ENCODE measurements around the gene FBXO44.
A peak's percentile ranks its signal among the peaks of the same experiment; 100 is the strongest.

The FBXO44 gene

GRCh38 chr1:11640101-11640500 lies 14.6 kb upstream of the FBXO44 start:
- DNase-seq (ENCODE audit: low spot score) = no peak

GRCh38 chr1:11640944-11641343 lies 13.7 kb upstream of the FBXO44 start:
- DNase-seq (ENCODE audit: low spot score) = no peak

- no peak for DNase-seq (ENCODE audit: low spot score)
Measured at GRCh38 chr1:11641776-11642305, 12.8 kb upstream of the FBXO44 start.

- peak; percentile 77 for DNase-seq (ENCODE audit: low spot score)
Measured at GRCh38 chr1:11642418-11643017, 12.2 kb upstream of the FBXO44 start.

GRCh38 chr1:11643782-11644181 lies 10.9 kb upstream of the FBXO44 start:
- DNase-seq (ENCODE audit: low spot score) = no peak

- DNase-seq (ENCODE audit: low spot score) = no peak
Measured at GRCh38 chr1:11645270-11645669, 9.4 kb upstream of the FBXO44 start.

- DNase-seq (ENCODE audit: low spot score) = peak; percentile 89
Measured at GRCh38 chr1:11645670-11646265, 8.9 kb upstream of the FBXO44 start.

GRCh38 chr1:11646317-11646716 lies 8.4 kb upstream of the FBXO44 start:
- no peak for DNase-seq (ENCODE audit: low spot score)

- no peak for DNase-seq (ENCODE audit: low spot score)
Measured at GRCh38 chr1:11647333-11647732, 7.3 kb upstream of the FBXO44 start.

- peak; percentile 46 for DNase-seq (ENCODE audit: low spot score)
Measured at GRCh38 chr1:11648039-11648438, 6.6 kb upstream of the FBXO44 start.

- no peak for DNase-seq (ENCODE audit: low spot score)
Measured at GRCh38 chr1:11648732-11649158, 5.9 kb upstream of the FBXO44 start.

- DNase-seq (ENCODE audit: low spot score) = no peak
Measured at GRCh38 chr1:11649237-11649623, 5.4 kb upstream of the FBXO44 start.

GRCh38 chr1:11649624-11650330 lies 4.9 kb upstream of the FBXO44 start:
- no peak for DNase-seq (ENCODE audit: low spot score)

GRCh38 chr1:11650331-11650991 lies 4.2 kb upstream of the FBXO44 start:
- DNase-seq (ENCODE audit: low spot score) = peak; percentile 60

GRCh38 chr1:11651017-11651416 lies 3.7 kb upstream of the FBXO44 start:
- no peak for DNase-seq (ENCODE audit: low spot score)

GRCh38 chr1:11652203-11652780 lies 2.4 kb upstream of the FBXO44 start:
- no peak for DNase-seq (ENCODE audit: low spot score)

- DNase-seq (ENCODE audit: low spot score) = peak; percentile 49
Measured at GRCh38 chr1:11653101-11653860, 1.4 kb upstream of the FBXO44 start.

- peak; percentile 40 for DNase-seq (ENCODE audit: low spot score)
Measured at GRCh38 chr1:11653861-11654136, 878 bp upstream of the FBXO44 start.

GRCh38 chr1:11654939-11655808 lies 497 bp downstream of the FBXO44 start:
- DNase-seq (ENCODE audit: low spot score) = peak; percentile 42

GRCh38 chr1:11657654-11658053 lies 3.0 kb downstream of the FBXO44 start:
- no peak for DNase-seq (ENCODE audit: low spot score)

GRCh38 chr1:11658542-11658941 lies 3.9 kb downstream of the FBXO44 start:
- DNase-seq (ENCODE audit: low spot score) = no peak

All from cerebellar cortex (tissue), 1 donor.